ENCODE measurements around the gene HRCT1. TPM values are rescaled to one million over a fixed set of nuclear protein-coding genes. Genes with fewer than 3 reads are reported as not detected.

HRCT1 gene
- total RNA-seq, 1 experiment from 2014 or later, result 3.6 TPM

GRCh38 chr9:35918780-35919179 lies 12.8 kb downstream of the HRCT1 start:
- TF ChIP-seq, protein P1, sequence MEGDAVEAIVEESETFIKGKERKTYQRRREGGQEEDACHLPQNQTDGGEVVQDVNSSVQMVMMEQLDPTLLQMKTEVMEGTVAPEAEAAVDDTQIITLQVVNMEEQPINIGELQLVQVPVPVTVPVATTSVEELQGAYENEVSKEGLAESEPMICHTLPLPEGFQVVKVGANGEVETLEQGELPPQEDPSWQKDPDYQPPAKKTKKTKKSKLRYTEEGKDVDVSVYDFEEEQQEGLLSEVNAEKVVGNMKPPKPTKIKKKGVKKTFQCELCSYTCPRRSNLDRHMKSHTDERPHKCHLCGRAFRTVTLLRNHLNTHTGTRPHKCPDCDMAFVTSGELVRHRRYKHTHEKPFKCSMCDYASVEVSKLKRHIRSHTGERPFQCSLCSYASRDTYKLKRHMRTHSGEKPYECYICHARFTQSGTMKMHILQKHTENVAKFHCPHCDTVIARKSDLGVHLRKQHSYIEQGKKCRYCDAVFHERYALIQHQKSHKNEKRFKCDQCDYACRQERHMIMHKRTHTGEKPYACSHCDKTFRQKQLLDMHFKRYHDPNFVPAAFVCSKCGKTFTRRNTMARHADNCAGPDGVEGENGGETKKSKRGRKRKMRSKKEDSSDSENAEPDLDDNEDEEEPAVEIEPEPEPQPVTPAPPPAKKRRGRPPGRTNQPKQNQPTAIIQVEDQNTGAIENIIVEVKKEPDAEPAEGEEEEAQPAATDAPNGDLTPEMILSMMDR (conservative IDR thresholded peaks at IDR 0.05), result no peak
- TF ChIP-seq EZH2 (IDR thresholded peaks at IDR 0.05; ENCODE audit: low read depth), result no peak
- Histone ChIP-seq H3K27me3 (ENCODE audit: insufficient read depth, low read depth) (no peaks in the 10 kb centered on the region), H3K4me1 (replicated peaks; ENCODE audit: insufficient read depth) (peaks cover 22% of the 10 kb centered on the region), H3K36me3 (ENCODE audit: low read depth) (no peaks in the 10 kb centered on the region), H2AFZ (no peak overlapping the region), H3K27ac (no peak overlapping the region), H3K79me2 (ENCODE audit: low read depth) (no peaks in the 10 kb centered on the region), H3K4me3 (no peak overlapping the region), H4K20me1 (ENCODE audit: insufficient read depth) (no peaks in the 10 kb centered on the region), H3K9me3 (ENCODE audit: insufficient read depth, low read depth) (no peaks in the 10 kb centered on the region), H3F3A (ENCODE audit: insufficient read depth, low read depth) (peaks cover 9% of the 10 kb centered on the region; the same call in 1 of the 2 replicates), H3K4me2 (no peak overlapping the region), H3K9me2 (ENCODE audit: insufficient read depth) (no peaks in the 10 kb centered on the region)
- intact Hi-C loops (cut with micrococcal nuclease; ENCODE audit: unreplicated experiment), result no loop called here
- DNase-seq, result no peak
- POLR2A ChIA-PET (ENCODE audit: unreplicated experiment), result no interaction called here
- CTCF ChIA-PET, result interaction anchor here (0.6 kb wide), 1 partner anchor 315 kb away, joined by 3 read pairs; no protein-coding TSS in a partner anchor
- BruUV-seq (replicated peaks), result no TSS peak

GRCh38 chr9:35919212-35920008 lies 13.4 kb downstream of the HRCT1 start:
- H3K9me2 ChIP-seq (ENCODE audit: insufficient read depth), result no peaks in the 10 kb centered on the region
- no peak overlapping the region for H3K4me3 ChIP-seq
- POLR2A ChIA-PET (ENCODE audit: unreplicated experiment), result no interaction called here
- no peak overlapping the region; the same call in 1 of the 2 replicates for H3K4me2 ChIP-seq
- DNase-seq, result no peak
- H3K4me1 ChIP-seq (replicated peaks; ENCODE audit: insufficient read depth), result peaks cover 28% of the 10 kb centered on the region
- H2AFZ ChIP-seq, result no peak overlapping the region
- TF ChIP-seq EZH2 (IDR thresholded peaks at IDR 0.05; ENCODE audit: low read depth), result no peak
- peaks cover 14% of the 10 kb centered on the region; the same call in 1 of the 2 replicates for H3F3A ChIP-seq (ENCODE audit: insufficient read depth, low read depth)
- no peaks in the 10 kb centered on the region for H4K20me1 ChIP-seq (ENCODE audit: insufficient read depth)
- CTCF ChIA-PET, result no interaction called here
- BruUV-seq (replicated peaks), result no TSS peak
- H3K79me2 ChIP-seq (ENCODE audit: low read depth), result no peaks in the 10 kb centered on the region
- no peaks in the 10 kb centered on the region for H3K9me3 ChIP-seq (ENCODE audit: insufficient read depth, low read depth)
- no peaks in the 10 kb centered on the region for H3K36me3 ChIP-seq (ENCODE audit: low read depth)
- H3K27me3 ChIP-seq (ENCODE audit: insufficient read depth, low read depth), result no peaks in the 10 kb centered on the region
- H3K27ac ChIP-seq, result no peak overlapping the region
- intact Hi-C loops (cut with micrococcal nuclease; ENCODE audit: unreplicated experiment), result no loop called here

GRCh38 chr9:35920051-35920620 lies 14.1 kb downstream of the HRCT1 start:
- ChIA-PET CTCF (no interaction called here), POLR2A (ENCODE audit: unreplicated experiment) (no interaction called here)
- H3K4me2 ChIP-seq, result no peak overlapping the region; the same call in 1 of the 2 replicates

More at GRCh38 chr9:35920051-35920620, 14.1 kb downstream of the HRCT1 start:
- peaks cover 21% of the 10 kb centered on the region for H3F3A ChIP-seq (ENCODE audit: insufficient read depth, low read depth)
- no peaks in the 10 kb centered on the region for H4K20me1 ChIP-seq (ENCODE audit: insufficient read depth)
- no peak overlapping the region for H2AFZ ChIP-seq
- TF ChIP-seq, protein P1 (conservative IDR thresholded peaks at IDR 0.05), result no peak
- TF ChIP-seq EZH2 (IDR thresholded peaks at IDR 0.05; ENCODE audit: low read depth), result no peak
- H3K9me2 ChIP-seq (ENCODE audit: insufficient read depth), result no peaks in the 10 kb centered on the region
- H3K36me3 ChIP-seq (ENCODE audit: low read depth), result no peaks in the 10 kb centered on the region
- no peaks in the 10 kb centered on the region for H3K9me3 ChIP-seq (ENCODE audit: insufficient read depth, low read depth)
- BruUV-seq (replicated peaks), result no TSS peak
- intact Hi-C loops (cut with micrococcal nuclease; ENCODE audit: unreplicated experiment), result no loop called here
- no peak for DNase-seq
- H3K4me1 ChIP-seq (replicated peaks; ENCODE audit: insufficient read depth), result peaks cover 35% of the 10 kb centered on the region
- no peaks in the 10 kb centered on the region for H3K79me2 ChIP-seq (ENCODE audit: low read depth)
- no peaks in the 10 kb centered on the region for H3K27me3 ChIP-seq (ENCODE audit: insufficient read depth, low read depth)
- H3K27ac ChIP-seq, result no peak overlapping the region
- no peak overlapping the region for H3K4me3 ChIP-seq

Data from PC-9 (cell line).